ENCODE data around the gene HS6ST3.

DNA sequence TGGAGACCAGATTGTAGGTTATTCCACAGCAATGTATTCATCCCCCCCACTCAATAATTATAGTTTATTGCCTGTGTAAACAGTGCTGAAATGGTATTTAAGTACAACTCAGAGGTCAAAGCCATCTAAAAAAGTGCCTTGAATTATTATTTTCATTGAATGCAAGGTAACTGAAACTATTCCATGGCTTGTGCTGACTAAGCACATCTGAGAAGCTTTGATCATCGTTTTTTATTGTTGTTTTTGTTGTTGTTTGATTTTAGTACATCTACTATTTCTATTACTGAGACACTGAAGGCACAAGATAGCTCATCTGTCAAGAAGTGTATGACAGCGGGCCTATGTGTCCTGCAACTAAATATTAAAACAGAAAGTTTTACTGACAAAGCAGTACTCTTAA, 596.4 kb downstream of the HS6ST3 start:
- TF ChIP-seq, protein P1, sequence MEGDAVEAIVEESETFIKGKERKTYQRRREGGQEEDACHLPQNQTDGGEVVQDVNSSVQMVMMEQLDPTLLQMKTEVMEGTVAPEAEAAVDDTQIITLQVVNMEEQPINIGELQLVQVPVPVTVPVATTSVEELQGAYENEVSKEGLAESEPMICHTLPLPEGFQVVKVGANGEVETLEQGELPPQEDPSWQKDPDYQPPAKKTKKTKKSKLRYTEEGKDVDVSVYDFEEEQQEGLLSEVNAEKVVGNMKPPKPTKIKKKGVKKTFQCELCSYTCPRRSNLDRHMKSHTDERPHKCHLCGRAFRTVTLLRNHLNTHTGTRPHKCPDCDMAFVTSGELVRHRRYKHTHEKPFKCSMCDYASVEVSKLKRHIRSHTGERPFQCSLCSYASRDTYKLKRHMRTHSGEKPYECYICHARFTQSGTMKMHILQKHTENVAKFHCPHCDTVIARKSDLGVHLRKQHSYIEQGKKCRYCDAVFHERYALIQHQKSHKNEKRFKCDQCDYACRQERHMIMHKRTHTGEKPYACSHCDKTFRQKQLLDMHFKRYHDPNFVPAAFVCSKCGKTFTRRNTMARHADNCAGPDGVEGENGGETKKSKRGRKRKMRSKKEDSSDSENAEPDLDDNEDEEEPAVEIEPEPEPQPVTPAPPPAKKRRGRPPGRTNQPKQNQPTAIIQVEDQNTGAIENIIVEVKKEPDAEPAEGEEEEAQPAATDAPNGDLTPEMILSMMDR (IDR thresholded peaks at IDR 0.05; ENCODE audit: poor library complexity), result no peak
- TF ChIP-seq EZH2 (IDR thresholded peaks at IDR 0.05; ENCODE audit: borderline replicate concordance) (no peak), EZH2phosphoT487 (IDR thresholded peaks at IDR 0.05; ENCODE audit: low read depth, severe bottlenecking, unreplicated experiment) (no peak)

All from hepatocyte (in vitro differentiated cells).